Thyroid gland (tissue), 4 donors: ENCODE results near the gene EGFR. TPM values are rescaled to one million over a fixed set of nuclear protein-coding genes. Genes with fewer than 3 reads are reported as not detected.
"Not testable (repeated sequence)": the region's sequence is repeated elsewhere in the genome, so short reads cannot be mapped to it uniquely, and the experiment has no call there.

Experiments used
- DNase-seq, 2 donors: peaks; one replicate each; pipeline ENCODE4 v3.0.0-alpha.2; 2019
- H3K27ac ChIP-seq, 3 donors: fragments of 200-600 bp; sonication (generic); 1 replicate in 2 of 3; 2 replicates in 1 of 3; pipeline ENCODE4 v1.5.1; 2016 to 2019; ENCODE audit warnings: mild to moderate bottlenecking in 1 of 3, moderate library complexity in 1 of 3
- H3K27me3 ChIP-seq: fragments of 200-600 bp; sonication (generic); one replicate; pipeline ENCODE4 v1.5.1; 2019
- H3K36me3 ChIP-seq, 2 donors: fragments of 200-600 bp; sonication (generic); one replicate each; pipeline ENCODE4 v1.5.1; 2016 to 2019
- H3K4me1 ChIP-seq, 2 donors: fragments of 200-600 bp; sonication (generic); one replicate each; pipeline ENCODE4 v1.5.1; 2017 to 2019
- H3K4me3 ChIP-seq, 3 donors: fragments of 200-600 bp; sonication (generic); replicated peaks in 1 of 3; 1 replicate in 2 of 3; 2 replicates in 1 of 3; pipeline ENCODE4 v1.5.1; 2016; ENCODE audit warnings: mild to moderate bottlenecking in 1 of 3
- H3K9me3 ChIP-seq: fragments of 200-600 bp; sonication (generic); one replicate; pipeline ENCODE4 v1.5.1; 2017
- CTCF ChIP-seq, 6 experiments: fragments of 200-600 bp in 3 of 6; fragments of 450-650 bp in 3 of 6; sonication (generic) in 3 of 6; IDR thresholded peaks; one replicate each; pipeline ENCODE4 v1.5.1; 2016 to 2019; ENCODE audit warnings: antibody characterized with exemption in 6 of 6, mild to moderate bottlenecking in 2 of 6, inconsistent platforms in 1 of 6, moderate library complexity in 1 of 6
- POLR2A ChIP-seq, 2 donors: fragments of 450-650 bp; IDR thresholded peaks; one replicate each; pipeline ENCODE4 v1.6.1; 2017; ENCODE audit warnings: antibody characterized with exemption in 2 of 2, mild to moderate bottlenecking in 2 of 2, moderate library complexity in 1 of 2
- WGBS, 2 donors: methylation state at CpG; one replicate each; pipeline ENCODE4 v1.1.5; 2017; 5-methylcytosine and 5-hydroxymethylcytosine counted together
- intact Hi-C: fragments of 100-400 bp; cut with DNase I; formaldehyde crosslinking; loops from one replicate; pipeline ENCODE4 v1.15.1; 2023
- total RNA-seq, 4 donors: library from RNA; depleted of rRNA; stranded (reverse); fragments of >200 nt; gene quantifications; one replicate each; pipeline ENCODE4 v1.2.3, GENCODE V29; 2016

Gene EGFR
- total RNA-seq, 4 donors from 2014 or later: 57.5 to 96.2 (median 84.7) TPM

GRCh38 chr7:55030314-55030713, 11.5 kb downstream of the EGFR start:
- no peak overlapping the region for H3K27ac ChIP-seq
- H3K36me3 ChIP-seq: no peaks in the 10 kb centered on the region
- intact Hi-C loops: loop anchor here (10.0 kb wide), 1 partner anchor 164 kb away; no protein-coding TSS in a partner anchor
- H3K9me3 ChIP-seq: no peaks in the 10 kb centered on the region
- 31 to 34% methylated on average over 1 of the region's 1 CpG for WGBS, 2 donors
- DNase-seq: no peak
- H3K4me3 ChIP-seq: no peak overlapping the region
- peaks cover 78 to 85% of the 10 kb centered on the region in 2 donors for H3K4me1 ChIP-seq
- no peaks in the 10 kb centered on the region for H3K27me3 ChIP-seq
- TF ChIP-seq CTCF (IDR thresholded peaks at IDR 0.05) (no peak), POLR2A (IDR thresholded peaks at IDR 0.05) (no peak)

DNA sequence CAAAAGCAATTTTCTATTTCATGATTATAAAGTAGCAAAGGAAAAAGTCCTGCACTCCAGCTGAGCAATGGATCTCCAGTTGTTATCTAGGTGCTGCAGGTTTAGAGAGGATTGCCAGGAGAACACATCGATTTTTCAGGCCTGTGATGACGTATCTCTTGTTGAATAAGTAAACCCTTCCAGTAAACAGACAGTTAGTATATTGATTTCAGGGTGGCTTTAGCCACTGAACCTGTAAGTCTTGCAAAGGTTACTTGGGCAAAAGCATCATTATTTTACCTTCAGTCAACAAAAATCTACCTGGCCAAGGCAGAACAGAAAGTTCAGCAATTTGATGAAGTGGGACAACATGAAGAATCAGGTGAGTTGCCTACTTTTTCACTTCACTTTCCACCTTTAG, 12.3 kb downstream of the EGFR start:
- Histone ChIP-seq H3K36me3 (no peaks in the 10 kb centered on the region), H3K27me3 (no peaks in the 10 kb centered on the region), H3K9me3 (no peaks in the 10 kb centered on the region), H3K4me1 (peaks cover 79 to 82% of the 10 kb centered on the region in 2 donors), H3K4me3 (no peak overlapping the region), H3K27ac (peak overlapping the region in 1 of 3 donors; percentile 69)
- DNase-seq: no peak
- TF ChIP-seq POLR2A (IDR thresholded peaks at IDR 0.05): no peak
- TF ChIP-seq CTCF (IDR thresholded peaks at IDR 0.05): no peak
- intact Hi-C loops: loop anchor here (10.0 kb wide), 1 partner anchor 164 kb away; no protein-coding TSS in a partner anchor
- 91 to 95% methylated on average over 2 of the region's 2 CpGs for WGBS, 2 donors

- Histone ChIP-seq H3K9me3 (no peaks in the 10 kb centered on the region), H3K27ac (peak overlapping the region in 2 of 3 donors; percentile 69 to 74), H3K4me1 (peaks cover 69 to 71% of the 10 kb centered on the region in 2 donors), H3K36me3 (no peaks in the 10 kb centered on the region), H3K27me3 (no peaks in the 10 kb centered on the region), H3K4me3 (no peak overlapping the region)
- WGBS, 2 donors: 90 to 94% methylated on average over 9 of the region's 9 CpGs
- intact Hi-C loops: loop anchor here (10.0 kb wide), 1 partner anchor 163 kb away; no protein-coding TSS in a partner anchor
- DNase-seq: no peak
- TF ChIP-seq CTCF (IDR thresholded peaks at IDR 0.05) (no peak), POLR2A (IDR thresholded peaks at IDR 0.05) (no peak)
Observed at GRCh38 chr7:55032069-55032699, 13.4 kb downstream of the EGFR start.

DNA sequence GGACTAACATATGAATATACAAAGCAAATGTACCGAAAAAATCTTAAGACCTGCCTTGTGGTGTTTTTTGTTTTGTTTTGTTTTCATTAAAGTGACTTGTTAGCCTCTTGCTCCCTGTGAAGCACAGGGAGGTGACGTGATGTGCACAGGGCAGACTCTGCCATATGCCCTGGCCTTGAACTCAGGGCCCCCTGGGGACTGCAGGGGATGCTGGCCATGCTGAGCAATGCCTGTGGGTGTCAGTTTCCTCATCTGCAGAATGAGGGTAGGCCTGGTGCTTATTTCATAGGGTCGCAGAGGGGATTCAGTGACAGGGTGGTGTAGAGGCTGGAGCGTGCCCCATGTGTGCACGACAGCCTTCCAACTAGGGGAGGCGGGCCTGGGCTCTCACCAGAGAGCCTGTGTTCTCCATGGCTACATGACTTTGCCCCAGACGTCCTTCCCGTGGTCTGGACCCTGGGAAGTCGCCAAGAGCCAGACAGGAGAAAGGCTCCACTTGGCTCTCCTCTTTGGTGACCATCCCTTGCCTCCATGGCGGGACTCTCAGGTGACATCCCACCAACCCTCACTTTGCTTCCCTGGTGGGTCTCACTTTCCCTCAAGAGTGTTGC, 14.5 kb downstream of the EGFR start:
- TF ChIP-seq CTCF (IDR thresholded peaks at IDR 0.05): no peak
- no peak for TF ChIP-seq POLR2A (IDR thresholded peaks at IDR 0.05)
- no peak for DNase-seq
- Histone ChIP-seq H3K27me3 (no peaks in the 10 kb centered on the region), H3K4me3 (no peak overlapping the region), H3K9me3 (no peaks in the 10 kb centered on the region), H3K27ac (peak overlapping the region; percentile 10 to 84 (median 74)), H3K36me3 (no peaks in the 10 kb centered on the region), H3K4me1 (peaks cover 58 to 65% of the 10 kb centered on the region in 2 donors)
- intact Hi-C loops: loop anchor here (10.0 kb wide), 1 partner anchor 161 kb away; no protein-coding TSS in a partner anchor
- 81 to 83% methylated on average over 10 of the region's 10 CpGs for WGBS, 2 donors

DNA sequence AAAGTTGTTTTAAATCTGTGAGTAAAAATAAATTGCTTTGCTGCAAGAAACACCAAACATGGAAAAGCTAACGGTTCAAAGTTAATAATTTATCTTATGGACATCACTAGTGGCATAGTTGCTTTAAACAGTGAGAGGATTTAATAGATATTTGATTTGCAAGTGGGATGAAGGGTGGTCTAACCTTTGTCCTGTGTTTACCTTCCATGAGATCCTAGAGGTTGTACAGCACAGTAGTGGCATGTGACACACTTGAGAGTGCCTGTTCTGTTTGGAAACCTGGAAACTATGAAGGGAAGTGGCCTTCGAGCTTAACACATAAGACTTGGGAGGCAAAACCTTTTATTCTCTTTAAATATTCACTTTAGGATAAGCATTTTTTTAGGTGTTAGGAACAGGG, 16.0 kb downstream of the EGFR start:
- Histone ChIP-seq H3K27ac (peak overlapping the region in 2 of 3 donors; percentile 74 to 84), H3K9me3 (no peaks in the 10 kb centered on the region), H3K27me3 (no peaks in the 10 kb centered on the region), H3K4me3 (no peak overlapping the region), H3K4me1 (peaks cover 55 to 58% of the 10 kb centered on the region in 2 donors), H3K36me3 (no peaks in the 10 kb centered on the region)
- WGBS, 2 donors: 67 to 74% methylated on average over 2 of the region's 2 CpGs
- intact Hi-C loops: loop anchor here (10.0 kb wide), 1 partner anchor 160 kb away; no protein-coding TSS in a partner anchor
- TF ChIP-seq CTCF (IDR thresholded peaks at IDR 0.05) (no peak), POLR2A (IDR thresholded peaks at IDR 0.05) (no peak)
- DNase-seq: no peak

- Histone ChIP-seq H3K4me1 (peaks cover 48 to 51% of the 10 kb centered on the region in 2 donors), H3K27ac (peak overlapping the region in 1 of 3 donors; percentile 84)
- not testable (repeated sequence) for H3K36me3 ChIP-seq, H3K4me3 ChIP-seq, H3K27me3 ChIP-seq, DNase-seq, H3K9me3 ChIP-seq
- 65 to 77% methylated on average over 3 of the region's 3 CpGs for WGBS, 2 donors
- intact Hi-C loops: loop anchor here (10.0 kb wide), 1 partner anchor 159 kb away; no protein-coding TSS in a partner anchor
Observed at GRCh38 chr7:55035410-55035809, 16.6 kb downstream of the EGFR start.
